Measurements from ENCODE around the gene CORIN.

CORIN gene

DNA sequence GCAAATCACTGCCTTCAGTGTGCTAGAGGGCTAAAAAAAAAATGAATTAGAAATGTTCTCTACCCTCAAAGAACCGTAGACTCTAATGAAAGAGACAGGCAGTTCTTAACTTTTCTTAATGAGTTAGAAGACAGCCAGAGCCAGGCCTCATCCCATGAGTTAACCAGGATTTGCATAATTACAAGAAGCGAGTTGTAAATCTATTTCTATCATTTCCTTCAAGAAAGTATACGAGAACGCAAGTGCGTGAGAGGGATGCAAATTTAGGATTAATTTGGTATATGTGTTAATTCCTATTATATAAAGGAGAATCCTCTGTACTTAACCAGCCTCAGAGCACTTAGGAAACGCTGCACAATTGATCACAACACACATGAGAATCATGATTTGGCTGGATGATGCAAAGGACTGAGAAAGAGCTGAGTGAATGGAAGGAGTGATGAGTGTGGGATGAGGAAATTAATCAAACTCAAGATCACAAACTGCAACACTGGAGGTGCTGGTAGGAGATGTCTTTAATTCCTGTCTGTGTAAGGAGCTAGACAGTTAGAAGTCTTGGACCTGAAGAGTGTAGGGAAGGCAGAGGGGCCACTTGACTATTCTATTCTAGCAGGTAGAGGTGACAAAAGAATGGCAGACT lies 195.6 kb downstream of the CORIN start:
- DNase-seq (ENCODE audit: low read depth) = no peak

DNA sequence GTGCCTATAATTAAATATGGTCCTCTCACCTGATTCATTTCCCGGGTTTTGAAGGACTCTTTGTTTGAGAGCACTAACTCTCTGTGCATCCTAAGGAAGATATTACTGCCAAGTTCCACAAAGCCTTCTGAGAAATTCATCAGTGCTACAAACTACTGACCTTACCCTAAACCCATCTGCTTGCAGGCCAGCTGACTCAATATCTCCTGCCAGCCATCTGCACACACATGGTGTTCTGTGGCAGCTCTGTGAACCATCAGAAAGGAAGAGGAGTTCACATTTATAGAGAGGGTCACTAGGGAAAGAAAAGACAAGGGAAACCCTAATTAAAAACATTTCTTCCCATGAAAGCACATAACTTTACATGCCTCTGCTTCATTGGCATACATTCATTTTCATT lies 196.1 kb downstream of the CORIN start:
- DNase-seq (ENCODE audit: low read depth) = no peak

DNA sequence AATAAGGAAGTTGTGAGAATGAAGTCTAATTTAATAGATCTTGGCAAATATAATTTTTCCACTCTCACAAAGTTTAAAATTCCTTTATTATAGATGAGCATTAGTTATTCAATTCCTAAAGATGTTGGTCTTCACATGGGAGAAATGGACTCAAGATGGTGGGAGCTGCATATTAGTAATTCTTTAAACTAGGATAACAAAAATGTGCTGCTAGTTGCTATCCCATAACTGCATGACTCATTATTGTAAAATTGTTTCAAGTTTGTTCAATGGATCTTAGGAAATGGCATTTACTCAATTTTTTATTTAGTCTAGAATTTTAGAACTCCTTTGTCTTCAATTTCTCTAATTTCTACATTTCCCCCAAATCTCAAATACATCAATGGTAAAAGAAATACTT lies 197.0 kb downstream of the CORIN start:
- no peak for DNase-seq (ENCODE audit: low read depth)

DNA sequence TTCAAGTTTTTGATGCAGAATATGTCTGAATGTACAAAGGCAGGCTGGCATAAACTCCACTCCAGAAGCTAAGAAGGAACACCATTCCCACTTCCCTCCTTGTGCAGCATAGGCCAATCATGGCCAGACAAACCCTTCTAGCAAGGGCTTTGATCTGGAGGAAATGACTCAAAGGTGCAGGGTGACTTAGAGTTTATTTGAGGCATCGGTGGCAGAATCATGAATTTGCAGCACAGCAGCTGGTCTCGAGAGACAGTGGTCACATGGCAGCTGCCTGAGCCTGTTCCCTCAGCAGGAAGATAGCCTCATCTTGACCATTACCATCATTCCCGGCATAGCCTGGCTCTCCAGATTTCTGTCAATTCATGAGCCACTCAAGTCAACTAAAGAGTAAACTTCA lies 198.3 kb downstream of the CORIN start:
- DNase-seq (ENCODE audit: low read depth) = no peak

DNA sequence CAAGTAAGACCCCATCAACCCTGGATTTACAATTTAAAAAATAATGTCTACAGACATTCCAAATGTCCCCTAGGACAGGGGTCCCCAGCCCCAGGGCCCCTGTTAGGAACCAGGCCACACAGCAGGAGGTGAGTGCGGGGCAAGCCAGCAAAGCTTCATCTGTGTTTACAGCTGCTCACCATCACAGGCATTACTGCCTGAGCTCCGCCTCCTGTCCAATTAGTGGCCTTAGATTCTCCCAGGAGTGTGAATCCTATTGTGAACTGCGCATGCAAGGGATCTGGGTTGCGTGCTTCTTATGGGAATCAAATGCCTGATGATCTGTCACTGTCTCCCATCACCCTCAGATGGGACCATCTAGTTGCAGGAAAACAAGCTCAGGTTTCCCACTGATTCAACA lies 206.7 kb downstream of the CORIN start:
- DNase-seq (ENCODE audit: low read depth) = no peak

DNA sequence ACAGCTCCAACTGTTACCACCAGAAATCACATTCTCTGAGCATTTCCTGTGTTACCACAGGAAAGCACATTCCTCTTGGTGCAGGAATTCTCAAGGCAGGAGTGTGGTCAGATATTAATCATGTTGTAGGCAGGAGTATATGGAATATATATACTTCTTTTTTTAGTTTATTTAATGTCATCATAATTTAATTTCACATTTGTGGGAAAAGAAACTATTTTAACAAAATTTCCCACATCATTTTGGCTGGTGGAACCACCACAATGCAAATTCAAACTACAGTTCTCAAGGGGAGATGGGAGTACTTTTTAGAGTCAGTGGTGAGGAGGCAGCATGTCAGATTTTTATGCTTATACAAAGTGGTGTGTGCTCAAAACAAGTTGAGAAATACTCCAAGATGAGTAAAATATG lies 213.8 kb downstream of the CORIN start:
- no peak for DNase-seq (ENCODE audit: low read depth)

DNA sequence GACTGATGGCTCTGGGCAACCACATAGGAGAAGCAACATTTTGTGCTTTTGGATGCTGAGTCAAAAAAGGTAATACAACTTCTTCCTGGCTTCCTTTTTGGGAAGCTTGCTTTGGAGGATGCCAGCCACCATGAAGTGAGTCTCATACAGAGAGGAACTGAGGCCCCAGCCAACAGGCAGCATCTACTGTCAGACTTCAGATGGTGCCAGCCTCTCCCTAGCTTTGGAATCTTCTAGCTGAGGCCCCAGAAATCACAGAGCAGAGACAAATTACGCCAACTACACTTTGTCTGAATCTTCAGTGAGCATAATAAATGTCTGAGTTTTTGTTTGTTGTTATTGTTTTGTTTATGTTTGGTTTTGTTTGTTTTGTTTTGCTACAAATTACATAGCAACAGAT lies 216.7 kb downstream of the CORIN start:
- DNase-seq (ENCODE audit: low read depth) = no peak

DNA sequence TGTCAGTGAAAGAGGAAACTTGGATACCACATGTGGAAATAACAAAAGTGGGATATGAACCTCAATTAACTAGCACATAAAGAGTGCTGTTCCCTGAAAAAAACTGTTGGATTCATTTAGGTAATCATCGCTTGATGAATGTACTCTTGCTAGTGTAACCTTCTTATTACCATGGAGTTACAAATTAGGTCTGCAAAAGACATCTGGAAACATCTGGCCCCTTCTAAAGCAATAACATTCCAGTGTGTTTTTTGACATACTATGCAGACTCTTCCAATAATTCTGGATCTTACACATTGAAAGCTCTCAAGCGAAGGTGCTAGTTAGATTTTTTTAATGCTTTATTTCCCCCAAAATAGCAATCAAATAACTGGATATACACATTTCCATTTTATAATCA lies 218.2 kb downstream of the CORIN start:
- DNase-seq (ENCODE audit: low read depth) = no peak

DNA sequence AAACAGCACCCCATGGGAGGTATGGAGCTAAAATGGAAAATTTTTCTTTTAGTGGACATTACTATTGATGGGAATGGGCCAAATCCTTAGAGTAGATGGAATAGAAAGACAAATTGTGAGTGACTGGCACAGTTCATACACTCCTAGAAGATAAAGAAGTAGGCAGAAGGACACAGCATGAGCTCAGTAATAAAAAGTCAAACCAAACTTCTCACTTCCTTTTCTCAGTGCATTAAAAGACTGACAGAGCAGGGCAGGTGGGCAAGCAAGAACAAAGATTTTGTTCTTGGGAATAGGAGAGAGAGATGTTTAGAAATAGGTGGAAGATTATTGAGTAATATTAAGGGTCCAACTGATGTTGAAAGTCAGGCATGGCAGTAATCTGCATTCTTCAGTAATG lies 220.3 kb downstream of the CORIN start:
- DNase-seq (ENCODE audit: low read depth) = no peak

DNA sequence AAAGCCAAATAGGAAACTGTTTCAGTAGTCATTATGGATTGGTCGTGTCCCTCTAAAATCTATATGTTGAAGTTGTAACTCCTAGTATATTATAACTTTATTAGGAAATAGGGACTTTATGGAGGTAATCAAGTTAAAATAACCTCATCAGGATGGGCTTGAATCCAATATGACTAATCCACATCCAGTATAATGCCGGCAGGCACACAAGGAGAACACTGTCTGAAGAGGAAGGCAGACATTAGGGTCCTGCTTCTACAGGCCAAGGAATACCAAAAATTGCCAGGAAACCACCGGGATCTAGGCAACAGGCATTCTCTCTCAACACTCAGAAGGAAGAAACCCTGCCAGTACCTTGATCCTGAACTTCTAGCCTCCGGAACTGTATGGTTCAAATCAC lies 222.5 kb downstream of the CORIN start:
- no peak for DNase-seq (ENCODE audit: low read depth)

DNA sequence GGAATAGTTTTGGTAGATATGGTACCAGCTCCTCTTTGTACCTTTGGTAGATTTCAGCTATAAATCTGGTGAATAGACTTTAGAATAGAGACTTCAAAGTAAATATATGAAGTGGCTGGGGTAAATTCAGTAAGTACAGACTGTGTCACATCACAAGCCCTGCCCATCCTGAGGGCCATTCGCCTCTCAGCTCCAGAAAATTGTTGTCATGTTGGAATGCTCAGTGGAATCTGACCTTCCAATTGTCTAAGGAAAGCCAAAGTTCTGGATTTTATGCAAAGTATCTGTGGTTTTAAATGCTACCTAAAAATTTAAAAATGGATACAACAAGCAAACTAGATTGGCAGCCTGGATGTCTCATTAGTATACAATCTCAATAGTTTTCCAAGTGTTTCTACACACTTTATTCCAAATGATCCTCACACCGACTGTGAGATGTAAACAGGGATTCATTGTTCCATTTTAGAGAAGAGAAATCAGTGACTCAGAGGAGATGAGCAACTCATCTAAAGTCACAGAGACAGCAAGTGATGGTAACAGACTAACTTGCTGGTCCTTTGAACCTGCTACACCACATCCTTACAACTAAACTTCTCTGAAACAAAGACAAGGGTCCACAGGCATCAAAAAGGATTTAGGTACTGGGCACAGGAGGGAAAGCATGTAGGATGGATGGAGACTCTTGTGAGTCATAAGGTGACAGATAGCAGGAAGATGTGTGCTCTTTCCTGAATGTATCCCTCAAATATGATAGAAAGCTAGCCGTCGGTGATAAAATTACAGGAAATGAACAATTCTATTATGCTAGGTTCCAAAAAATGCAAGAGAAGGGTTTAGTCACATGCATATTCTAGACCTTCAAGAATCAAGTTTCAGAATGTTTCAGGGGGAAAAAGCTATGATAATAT lies 225.5 kb downstream of the CORIN start:
- DNase-seq (ENCODE audit: low read depth) = no peak

DNA sequence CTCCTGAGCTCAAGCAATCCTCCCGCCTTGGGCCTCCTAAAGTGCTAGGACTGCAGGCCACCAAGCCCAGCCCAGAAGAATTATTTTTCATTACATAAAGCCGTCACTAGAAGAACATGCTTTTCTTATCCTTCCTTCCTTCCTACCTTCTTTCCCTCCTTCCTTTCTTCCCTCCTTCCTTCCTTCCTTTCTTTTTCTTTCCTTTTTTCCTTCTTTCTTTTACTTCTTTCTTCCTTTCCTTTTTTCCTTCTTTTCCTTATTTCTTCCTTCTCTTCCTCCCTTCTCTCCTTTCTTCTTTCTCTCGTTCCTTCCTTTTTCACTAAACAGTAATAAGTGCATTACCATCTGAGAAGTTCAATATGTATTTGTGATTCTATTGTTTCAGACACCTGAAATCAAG lies 231.4 kb downstream of the CORIN start:
- DNase-seq (ENCODE audit: low read depth) = no peak

DNA sequence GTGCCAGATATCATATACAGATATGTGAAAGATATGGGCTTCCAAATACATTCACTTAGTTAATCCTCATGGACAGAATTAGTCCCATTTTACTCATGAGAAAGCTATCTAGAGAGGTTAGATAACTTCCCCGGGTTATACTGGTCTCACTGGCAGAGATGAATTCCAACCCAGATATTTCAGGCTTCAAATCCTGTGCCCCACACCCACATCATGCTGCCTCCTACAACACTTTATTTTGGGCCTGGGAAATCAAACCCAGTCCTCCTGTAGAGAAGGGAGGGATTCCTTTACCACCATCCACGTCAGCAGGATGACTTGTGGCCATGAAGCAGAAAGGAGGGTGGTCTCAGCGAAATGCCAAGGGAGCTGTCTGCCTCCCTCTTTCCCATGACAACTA lies 239.0 kb downstream of the CORIN start:
- no peak for DNase-seq (ENCODE audit: low read depth)

DNA sequence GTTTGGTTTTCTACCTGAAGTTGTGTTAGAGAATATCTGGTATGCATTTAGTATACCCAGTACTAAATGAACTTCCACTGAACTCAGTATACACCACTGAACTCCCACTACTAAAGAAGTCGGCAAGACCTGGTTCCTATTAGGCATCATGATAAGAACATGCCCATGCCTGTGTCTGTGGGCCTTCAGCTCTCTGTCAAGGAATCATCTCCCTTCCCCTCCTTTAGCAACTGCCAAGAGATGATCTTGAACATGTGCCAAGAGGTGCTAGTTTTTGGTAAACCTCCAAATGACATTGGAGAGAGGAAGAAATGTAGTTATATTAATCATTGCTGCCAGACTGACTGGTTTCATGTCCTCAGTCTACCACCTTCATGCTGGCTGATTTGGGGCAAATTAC lies 239.5 kb downstream of the CORIN start:
- DNase-seq (ENCODE audit: low read depth) = no peak

DNA sequence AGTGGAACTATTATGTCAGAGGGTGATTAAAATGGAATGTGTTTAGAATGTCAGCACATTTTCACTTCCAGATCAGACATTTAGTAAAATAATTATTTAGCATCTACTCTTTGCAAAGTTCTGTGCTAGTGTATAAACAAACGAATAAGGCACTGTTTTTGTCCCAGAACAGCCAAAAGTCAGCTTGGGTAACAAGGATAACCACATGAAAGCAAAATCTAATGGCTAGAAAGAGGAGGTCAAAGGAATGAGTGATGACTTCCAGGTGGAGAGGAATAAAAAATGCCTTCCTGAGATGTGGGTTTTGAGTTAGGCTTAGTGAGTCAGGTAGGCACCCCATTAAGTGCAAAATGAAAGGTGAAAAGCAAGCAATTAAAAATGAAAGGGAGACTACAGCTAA lies 240.2 kb downstream of the CORIN start:
- no peak for DNase-seq (ENCODE audit: low read depth)

DNA sequence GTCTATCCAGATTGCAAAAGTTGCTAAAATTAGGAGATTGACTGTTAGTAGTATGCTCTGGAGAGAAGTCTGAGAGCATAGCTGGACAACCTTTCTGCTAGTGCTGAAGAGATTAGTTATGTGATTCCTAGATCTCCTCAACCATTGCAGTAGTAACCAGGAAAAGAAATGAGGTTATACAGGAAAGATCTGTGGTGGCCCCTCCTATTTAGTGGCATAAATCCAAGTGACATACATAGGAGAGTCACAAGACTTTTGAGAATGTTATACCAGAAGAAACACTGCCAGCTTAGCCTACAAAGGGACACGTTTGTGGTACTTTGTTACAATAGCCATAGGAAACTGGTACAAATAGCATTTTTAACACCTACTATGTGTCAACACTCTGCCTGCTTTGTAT lies 247.5 kb downstream of the CORIN start:
- DNase-seq (ENCODE audit: low read depth) = no peak

DNA sequence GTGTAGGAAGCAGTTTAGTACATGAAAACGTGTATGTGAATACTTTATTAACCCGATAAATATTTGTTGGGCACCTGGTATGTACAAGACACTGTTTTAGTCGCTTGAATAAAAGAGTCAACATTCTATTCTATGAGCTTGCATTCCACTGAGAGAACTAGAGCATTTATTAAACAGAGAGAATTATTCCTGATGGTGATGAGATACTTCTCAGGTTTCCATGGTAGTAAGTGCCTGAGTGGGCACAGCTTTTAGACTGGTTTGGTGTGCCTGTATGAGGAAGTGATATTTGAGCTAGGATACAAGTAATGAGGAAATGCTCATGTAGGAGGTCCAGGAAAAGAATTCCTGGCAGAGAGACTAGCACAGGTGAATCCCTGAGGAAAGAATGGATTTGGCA lies 258.6 kb downstream of the CORIN start:
- DNase-seq (ENCODE audit: low read depth) = no peak

DNA sequence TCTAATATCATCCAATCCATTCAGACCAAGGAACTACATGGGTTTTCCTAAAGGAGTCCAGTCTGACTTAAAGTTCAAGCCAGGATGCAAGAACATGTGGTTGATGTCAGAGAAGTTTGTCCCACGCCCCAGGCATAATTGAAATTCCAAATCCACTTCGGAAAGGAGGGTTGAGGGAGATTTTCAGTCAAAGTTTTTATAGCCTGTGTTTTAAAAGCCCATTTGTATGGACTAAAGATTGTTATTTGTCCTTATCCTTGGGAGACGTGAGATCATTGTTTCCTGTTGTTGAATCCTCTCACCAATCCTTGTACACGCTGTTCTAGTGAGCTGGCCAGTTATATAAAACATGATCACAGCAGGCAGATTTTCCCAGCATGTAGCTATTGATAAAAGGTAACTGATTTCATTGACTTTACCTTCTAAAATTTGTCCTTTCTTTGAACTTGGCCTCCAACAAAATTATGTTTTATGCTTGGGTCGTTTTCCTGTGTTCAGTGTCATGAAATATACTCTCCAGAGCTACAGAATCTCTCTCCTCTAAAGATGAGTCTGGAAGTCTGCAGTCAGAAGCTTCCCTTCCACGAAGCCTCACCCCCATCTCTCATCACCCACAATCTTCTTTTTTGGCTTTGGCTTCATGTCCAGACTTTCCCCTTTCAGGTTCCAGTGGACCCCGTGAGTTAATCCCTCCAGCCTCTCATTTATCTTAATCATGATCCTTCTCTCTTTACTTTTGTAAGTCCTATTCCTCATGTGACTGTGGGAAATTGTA lies 259.9 kb downstream of the CORIN start:
- DNase-seq (ENCODE audit: low read depth) = no peak

DNA sequence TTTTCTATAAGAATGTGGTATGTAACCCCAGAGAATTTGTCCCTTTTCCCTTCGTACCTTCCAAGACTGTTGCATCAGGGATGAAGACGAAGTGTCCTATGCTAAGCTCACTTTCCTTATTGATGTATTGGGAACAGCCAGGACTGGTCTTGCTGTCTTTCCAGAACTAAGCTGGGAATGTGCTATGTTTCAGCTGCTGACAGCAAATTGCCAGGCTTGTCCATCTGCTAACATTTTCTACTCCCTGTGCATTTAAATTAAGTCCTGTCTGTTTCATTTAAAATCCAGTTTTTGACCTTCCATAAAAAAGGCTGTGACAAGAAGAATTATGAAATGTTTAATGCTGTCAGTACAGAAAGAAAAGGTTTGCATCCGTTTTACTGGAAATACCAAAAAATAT lies 264.9 kb downstream of the CORIN start:
- no peak for DNase-seq (ENCODE audit: low read depth)

DNA sequence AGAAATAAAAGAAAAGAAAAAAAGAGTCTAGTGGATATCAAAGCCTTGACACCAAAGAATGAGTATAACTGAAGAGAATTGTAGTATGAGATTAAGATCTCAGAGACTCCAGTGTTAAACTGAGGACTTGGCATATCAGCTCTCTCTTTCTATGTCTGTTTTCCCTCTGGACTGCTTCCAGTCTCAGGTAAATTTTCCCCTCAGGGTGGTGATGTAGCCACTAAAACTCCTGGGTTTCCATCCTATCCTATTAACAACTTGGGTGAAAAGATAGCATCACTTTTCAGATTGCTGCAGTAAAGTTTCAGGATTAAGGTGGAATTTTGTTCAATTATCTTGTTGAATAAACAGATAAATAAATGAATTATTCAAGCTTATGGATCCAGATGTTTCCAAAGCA lies 267.1 kb downstream of the CORIN start:
- DNase-seq (ENCODE audit: low read depth) = no peak

DNA sequence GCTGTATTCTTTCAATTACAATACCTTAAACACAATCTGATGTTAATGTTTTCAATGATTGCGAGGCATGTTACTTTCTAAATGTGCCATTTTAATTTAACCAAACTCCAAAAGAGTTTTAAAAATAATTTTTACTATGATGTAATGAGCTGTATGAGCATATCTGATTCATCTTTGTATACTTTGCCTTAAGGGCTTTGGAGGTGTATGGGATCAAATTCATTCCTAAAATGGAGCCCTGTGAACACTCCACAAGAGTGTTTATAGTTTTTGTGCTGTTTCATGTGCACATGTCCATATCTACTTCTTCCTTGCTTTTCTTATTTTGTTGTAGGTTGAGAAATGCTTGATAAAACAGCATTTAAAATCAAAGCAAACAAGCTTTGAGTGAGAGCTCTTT lies 270.4 kb downstream of the CORIN start:
- no peak for DNase-seq (ENCODE audit: low read depth)

DNA sequence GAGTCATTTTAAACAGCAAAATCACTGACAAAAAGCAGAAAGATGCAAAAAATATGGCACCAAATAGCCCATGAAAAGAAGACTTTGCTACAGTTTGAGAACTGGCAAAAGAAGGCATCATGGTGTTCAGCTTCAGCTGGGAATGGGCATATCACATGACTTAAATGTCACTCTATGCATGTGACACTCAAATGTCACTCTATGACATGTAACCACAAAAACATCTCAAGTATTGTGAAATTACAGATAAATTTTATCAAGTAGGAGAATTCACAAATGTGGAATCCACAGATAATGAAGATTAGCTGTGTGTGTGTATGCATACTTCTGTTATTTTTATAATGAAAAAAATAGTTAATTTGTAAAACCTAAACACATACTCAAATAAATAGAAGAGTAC lies 270.9 kb downstream of the CORIN start:
- no peak for DNase-seq (ENCODE audit: low read depth)

DNA sequence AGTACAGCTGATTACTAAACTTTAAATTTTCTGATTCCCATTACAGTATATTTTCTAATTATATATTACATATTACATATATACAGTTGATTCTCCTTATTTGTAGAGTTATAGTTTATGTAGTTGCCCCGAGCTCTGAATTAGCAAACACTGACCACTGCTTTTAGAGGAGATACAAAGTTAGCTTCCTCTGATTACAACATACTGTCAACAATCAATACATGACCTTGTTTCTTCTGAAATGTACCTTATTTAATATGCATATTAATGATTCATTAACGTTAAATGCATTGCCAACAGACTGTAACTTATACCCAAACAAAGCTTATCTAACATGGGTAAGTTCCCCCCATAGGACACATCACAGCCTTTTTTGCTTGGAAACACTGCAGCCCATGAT lies 271.3 kb downstream of the CORIN start:
- no peak for DNase-seq (ENCODE audit: low read depth)

Measured in activated T-cell treated with anti-CD3 and anti-CD28 coated beads for 48 hours (primary cell).